ENCODE measurements around the gene DMD.

DNA sequence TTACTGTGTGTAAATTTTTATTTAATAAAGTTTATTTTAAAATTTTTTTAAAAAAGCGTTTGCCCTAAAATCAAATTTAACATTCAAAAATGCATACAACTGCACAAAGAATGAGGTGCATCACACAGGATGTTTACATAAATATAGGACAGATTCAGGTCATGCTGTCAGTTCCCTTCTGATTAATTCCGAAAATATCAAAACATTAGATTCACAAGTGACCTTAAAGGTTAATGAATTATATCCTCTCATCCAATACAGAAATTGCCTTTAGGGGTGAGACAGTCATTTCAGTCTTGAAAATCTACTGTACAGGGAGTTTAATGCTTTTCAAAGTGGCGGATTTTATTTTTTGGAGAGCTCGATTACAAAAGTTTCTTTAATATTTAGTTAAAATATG is 1930.8 kb downstream of the DMD start:
- TF ChIP-seq POLR2A (IDR thresholded peaks at IDR 0.05): no peak
- TF ChIP-seq, protein P1, sequence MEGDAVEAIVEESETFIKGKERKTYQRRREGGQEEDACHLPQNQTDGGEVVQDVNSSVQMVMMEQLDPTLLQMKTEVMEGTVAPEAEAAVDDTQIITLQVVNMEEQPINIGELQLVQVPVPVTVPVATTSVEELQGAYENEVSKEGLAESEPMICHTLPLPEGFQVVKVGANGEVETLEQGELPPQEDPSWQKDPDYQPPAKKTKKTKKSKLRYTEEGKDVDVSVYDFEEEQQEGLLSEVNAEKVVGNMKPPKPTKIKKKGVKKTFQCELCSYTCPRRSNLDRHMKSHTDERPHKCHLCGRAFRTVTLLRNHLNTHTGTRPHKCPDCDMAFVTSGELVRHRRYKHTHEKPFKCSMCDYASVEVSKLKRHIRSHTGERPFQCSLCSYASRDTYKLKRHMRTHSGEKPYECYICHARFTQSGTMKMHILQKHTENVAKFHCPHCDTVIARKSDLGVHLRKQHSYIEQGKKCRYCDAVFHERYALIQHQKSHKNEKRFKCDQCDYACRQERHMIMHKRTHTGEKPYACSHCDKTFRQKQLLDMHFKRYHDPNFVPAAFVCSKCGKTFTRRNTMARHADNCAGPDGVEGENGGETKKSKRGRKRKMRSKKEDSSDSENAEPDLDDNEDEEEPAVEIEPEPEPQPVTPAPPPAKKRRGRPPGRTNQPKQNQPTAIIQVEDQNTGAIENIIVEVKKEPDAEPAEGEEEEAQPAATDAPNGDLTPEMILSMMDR (IDR thresholded peaks at IDR 0.05): no peak
- no peak for TF ChIP-seq POLR2AphosphoS5 (IDR thresholded peaks at IDR 0.05)
- no peak for TF ChIP-seq EP300 (IDR thresholded peaks at IDR 0.05)
